Renal pelvis (tissue), 4 donors: ENCODE results near the gene CDYL2. TPM values are rescaled to one million over a fixed set of nuclear protein-coding genes. Genes with fewer than 3 reads are reported as not detected.
"Not testable (repeated sequence)": the region's sequence is repeated elsewhere in the genome, so short reads cannot be mapped to it uniquely, and the experiment has no call there.

Source experiments
- DNase-seq: peaks from one replicate; pipeline ENCODE4 v3.0.0-alpha.2; 2013
- polyA plus RNA-seq, 3 donors: library from polyadenylated mRNA; unstranded; fragments of 120-200 nt; gene quantifications; one replicate each; pipeline ENCODE4 v1.2.1, GENCODE V29; 2013; ENCODE audit not compliant: insufficient read length in 3 of 3

Gene CDYL2
- polyA plus RNA-seq, 3 donors = 6.6 to 7.8 (median 7.3) TPM

DNA sequence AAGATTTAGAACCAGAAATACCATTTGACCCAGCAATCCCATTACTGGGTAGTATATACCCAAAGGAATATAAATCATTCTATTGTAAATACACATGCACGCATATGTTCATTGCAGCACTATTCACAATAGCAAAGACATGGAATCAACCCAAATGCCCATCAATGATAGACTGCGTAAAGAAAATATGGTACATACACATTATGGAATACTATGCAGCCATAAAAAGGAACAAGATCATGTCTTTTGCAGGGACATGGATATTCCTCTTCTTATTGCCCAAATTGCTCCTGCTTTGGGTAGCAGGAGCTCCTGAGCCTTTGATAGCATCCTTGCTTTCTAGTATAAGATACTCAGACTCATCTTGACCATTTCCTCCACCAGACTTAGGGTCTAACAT lies 10.9 kb upstream of the CDYL2 start:
- DNase-seq = not testable (repeated sequence)

DNA sequence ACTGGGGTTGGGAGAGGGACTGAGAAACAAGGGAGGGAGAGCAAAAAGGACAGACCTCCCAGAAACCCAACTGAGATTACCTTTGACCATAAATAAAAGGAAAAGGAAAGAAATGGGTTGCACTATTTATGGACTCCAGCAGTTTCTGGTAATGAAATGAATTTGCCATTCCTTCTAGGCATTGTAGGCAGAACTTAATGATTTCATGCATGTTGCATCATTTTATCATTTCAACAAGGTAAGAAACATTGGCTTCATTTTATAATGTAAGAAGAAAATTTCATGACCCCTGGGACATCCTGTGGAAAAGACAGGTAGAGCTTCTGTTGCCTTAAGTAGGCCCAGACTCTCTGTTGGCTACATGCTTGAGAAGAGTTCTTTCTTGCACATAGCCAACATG lies 8.2 kb upstream of the CDYL2 start:
- no peak for DNase-seq

DNA sequence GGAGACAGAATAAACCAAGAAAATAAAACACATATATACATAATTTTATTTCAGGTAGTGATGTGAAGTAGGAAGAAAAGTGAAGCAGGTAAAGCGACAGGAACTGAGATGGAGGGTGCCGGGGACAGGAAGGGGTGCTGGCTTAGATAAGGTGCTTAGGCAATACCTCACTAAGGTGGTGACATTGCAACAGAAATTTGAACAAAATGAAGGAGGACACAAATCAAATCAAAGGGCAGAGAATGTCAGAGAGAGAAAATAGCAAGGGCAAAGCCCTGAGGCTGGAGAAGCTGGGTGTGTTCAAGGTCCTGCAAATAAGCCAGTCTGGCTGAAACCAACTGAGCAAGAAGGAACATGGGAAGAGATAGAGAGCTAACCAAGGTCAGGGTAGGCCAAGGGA lies 5.0 kb upstream of the CDYL2 start:
- DNase-seq = no peak

DNA sequence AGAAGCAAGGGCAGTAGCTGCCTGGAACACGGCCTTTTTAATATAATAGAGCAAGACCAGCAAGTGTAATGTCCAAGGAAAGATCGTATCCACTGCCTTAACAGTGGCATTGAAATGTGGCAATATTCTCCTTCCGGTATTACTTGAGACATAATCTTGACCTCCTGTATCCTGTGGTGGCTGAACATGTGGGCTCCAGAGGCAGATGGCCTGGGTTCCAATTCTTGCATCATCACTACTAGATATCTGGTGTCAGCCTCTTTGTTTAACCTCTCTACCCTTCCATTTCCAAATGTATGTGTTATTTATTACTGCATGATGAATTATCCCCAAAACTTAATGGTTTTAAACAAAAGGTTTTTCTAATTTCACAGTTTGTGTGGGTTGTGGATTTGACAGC lies 3.5 kb upstream of the CDYL2 start:
- DNase-seq = no peak

DNA sequence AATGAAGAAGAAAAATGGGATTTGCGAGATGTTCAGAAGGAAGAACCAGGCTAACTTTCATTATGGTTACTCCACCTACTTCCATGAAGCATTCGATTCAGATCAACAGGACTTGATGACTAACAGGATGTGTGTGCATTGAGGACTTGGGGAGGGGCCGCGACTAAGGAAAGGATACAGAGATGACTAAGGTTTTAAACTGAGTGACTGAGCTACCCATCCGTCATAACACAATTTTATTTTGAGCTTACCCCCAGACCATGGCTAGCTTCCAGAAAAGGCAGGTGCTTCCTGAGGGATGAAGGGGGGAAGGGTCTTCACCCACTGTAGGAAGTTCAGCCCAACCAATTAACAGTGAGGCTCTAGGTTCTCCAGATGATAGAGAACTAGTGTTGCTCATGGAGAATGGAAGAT lies 2.5 kb upstream of the CDYL2 start:
- DNase-seq = no peak

DNA sequence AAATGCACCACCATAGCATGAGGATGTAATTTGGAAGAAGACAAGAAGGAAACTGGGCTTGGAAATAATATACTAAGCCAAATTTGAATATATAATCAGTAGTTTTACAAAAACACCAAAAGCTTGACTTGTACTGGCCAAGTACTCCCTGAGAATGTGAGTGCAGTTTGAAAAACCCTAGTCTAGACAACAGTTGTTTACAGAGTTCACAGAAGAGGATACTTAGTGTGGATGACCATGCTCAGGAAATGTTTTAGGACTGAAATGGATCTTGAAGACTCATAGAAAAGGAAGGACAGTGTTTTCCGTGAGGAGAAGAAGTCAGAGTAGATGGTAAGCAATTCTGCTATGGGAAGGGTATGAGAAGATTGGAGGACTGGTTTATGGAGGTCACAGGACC lies 1.9 kb upstream of the CDYL2 start:
- DNase-seq = no peak

DNA sequence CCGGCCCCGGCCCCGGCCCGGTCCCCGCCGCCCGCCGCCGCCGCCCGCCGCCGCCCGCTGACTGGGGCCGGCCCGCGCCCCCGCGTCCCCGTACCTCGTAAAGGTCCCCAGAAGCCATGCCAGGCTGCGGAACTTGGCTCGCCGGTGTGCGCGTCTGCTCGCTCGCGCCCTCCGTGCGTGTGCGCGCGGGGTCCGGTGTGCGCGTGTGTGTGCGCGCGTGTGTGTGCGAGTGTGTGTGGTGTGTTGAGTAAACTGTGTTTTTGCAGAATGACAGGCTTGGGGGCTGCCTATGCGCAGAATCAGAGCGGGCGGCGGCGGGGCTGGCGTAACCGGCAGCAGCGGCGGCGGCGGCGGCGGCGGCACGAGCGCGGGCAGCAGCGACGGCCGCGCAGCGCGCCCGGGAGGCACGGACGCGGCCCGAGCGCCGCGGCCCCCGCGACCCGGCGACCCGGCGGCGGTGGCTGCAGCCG lies 307 bp downstream of the CDYL2 start:
- peak; percentile 60 for DNase-seq

DNA sequence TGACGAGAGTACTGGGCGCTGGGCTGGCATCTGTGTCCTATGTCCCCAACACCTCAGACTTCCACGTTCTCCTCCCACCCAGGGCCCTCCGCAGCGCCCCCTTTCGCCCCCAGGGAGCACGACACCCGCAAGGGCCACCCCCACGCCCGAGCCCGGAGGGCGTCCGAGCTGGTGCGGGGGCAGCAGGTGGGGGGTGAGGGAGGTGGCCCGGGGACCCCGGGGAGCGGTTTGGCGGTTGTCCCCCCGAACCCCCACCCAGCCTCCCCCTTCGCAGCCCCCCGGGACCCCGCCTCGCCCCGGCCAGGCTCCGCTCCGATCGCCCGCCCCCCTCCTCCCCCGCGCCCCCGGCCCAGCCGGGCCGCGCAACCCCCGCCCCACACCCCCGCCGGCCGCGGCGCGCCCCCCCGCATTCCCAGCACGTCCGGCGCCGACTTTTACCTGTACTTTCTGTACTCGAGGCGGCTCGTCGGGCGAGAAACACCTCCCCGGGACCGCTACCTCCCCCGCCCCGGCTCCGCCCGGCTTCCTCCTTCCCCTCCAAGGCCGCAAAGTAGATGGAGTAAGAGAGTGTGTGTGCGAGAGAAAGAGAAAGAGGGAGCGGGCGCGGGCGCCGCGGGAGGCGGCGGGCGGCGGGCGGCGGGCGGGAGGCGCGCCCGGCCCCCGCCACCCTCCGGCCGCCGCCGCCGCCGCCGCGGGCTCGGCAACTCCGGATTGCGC lies 901 bp downstream of the CDYL2 start:
- DNase-seq = no peak

DNA sequence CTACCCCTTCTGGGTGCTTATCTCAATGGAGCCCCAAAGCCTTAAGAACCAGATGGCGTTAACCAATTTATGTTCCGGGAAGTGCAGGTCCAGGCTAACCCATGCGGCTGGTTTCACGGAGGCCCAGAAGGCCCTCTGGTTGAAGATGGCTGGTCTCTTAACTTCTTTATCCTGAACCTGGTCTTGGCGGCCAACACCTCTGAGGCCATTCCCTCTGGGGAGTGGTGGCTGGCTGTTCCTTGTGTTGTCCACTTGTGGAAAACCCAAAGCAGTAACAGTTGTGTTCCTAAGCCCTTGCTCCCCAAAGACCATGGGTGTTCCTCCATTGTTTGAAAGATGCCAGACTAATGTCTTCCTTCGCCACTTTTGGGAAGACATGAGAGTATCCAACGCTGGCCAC lies 1.5 kb downstream of the CDYL2 start:
- DNase-seq = no peak

DNA sequence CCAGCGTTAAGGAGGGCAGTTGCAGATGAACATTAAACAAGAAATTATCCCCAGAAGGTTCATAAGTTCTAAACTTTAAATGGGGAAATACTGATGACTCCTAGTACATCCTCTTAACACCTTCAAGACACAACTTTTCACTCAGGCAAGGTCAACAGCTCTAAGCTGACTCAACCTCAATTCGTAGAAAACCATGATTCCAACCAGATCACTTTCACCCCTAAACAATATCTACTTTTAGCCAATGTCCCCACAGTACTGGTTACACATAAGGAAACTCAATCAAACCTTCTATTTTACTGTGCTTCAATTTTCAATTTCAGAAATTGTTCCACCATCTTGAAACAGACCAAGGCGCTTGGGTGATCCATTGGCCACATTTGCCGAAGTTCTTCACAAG lies 2.3 kb downstream of the CDYL2 start:
- DNase-seq = no peak

DNA sequence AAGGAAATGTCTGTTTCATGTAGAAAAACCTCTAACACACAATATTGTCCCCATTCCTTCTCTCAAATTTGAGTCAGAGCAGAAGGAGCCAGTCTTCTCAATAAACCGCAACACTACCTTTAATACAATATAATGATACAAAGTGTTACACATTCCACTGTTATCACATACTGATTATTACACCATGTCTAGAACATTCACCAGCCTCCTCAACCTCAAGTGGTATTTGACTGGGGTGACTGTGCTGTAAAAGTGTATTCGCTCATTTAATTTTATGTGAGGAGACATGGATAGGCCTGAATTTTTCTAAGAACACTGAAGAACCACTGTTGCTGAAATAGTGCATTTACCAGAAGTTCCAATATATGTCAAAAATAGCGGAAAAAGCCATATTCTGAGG lies 10.3 kb downstream of the CDYL2 start:
- no peak for DNase-seq

DNA sequence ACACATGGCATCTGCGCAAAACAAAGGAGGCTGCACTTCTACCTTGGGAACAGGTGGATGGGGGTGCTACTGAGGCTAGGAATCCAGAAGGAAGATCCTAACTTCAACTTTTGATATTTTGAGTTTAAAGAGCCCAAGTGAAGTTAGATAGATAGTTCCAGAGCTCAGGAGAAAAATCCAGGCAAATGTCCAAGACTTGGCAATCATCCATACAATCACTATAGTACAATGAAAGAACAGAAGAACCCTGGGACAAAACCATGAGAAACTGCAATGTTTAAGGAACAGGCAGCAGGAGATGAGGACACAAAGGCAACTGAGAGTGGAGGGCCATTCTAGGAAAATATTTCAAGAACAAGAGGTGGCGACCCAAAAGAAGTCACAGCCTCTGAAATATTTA lies 12.4 kb downstream of the CDYL2 start:
- DNase-seq = no peak

DNA sequence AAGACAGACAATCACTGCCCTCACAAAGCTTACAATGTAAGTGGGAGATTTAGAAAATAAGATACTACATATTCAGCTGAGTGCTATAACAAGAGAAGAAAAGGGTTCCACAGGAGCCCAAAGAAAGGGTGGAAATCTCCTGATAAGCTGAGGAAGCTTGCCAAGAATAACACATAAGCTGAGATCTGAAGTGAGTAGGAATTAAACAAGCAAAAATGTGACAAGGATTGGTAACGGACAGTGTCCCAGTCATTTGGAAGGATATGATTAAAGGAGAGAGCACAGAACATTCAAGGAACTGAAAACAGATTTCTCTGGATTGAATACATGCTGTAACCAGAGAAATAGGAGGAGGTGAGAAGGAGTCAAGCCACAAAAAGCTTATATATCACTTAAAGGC lies 13.0 kb downstream of the CDYL2 start:
- no peak for DNase-seq

DNA sequence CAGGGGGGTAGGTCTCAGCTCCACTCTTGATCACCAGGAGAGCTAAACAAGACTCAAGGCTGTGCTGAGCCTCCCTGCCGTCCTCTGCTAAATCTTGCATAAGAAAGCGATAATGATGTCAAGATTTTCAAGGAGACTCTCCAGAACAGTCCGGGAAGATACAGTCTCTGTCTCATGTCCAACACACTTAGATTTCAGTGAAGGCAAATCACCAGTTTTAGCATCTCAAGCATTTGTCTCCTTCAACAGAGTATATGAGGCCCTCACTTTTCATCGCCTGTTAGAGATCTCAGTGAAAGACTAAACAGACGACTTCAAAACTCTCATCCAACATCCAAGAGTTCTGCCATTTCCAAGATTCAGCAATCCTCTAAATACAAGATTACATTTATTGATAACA lies 13.6 kb downstream of the CDYL2 start:
- no peak for DNase-seq

DNA sequence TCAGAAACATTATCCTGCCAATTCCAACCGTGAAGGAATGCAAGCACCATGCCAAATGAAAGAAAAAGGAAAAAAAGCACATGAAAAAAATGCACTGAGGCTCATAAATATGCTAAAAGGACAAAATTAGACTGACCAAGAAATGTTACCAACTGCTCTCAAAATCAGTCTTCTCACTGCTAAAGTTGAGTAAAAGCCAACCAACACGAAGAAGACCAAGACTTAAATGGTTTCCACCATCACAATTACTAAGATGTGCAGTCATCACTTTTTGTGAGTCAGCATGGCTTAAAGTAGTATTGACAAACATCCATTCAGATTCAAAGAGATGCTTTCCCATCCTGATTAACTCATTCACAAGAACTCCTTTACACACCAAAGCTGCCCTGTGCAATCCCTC lies 16.4 kb downstream of the CDYL2 start:
- no peak for DNase-seq

DNA sequence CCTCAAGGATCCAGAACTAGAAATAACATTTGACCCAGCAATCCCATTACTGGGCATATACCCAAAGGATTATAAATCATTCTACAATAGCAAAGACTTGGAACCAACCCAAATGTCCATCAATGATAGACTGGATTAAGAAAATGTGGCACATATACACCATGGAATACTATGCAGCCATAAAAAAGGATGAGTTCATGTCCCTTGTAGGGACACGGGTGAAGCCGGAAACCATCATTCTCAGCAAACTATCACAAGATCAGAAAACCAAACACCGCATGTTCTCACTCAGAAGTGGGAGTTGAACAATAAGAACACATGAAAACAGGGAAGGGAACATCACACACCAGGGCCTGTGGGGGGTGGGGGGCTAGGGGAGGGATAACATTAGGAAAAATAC lies 17.8 kb downstream of the CDYL2 start:
- not testable (repeated sequence) for DNase-seq

DNA sequence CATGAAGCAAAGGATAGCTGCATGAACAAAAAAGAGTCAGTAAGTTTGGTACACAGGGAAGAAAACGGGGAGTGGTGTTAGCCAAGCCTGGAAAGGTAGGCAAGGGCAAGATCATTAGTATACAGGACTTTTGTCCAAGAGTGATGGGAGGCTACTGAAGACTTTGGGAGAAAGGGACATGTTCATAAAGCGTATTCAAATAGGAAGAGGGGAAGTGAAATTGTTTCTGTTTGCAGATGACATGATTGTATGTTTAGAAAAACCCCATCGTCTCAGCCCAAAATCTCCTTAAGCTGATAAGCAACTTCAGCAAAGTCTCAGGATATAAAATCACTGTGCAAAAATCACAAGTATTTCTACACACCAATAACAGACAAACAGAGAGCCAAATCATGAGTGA lies 19.4 kb downstream of the CDYL2 start:
- no peak for DNase-seq

DNA sequence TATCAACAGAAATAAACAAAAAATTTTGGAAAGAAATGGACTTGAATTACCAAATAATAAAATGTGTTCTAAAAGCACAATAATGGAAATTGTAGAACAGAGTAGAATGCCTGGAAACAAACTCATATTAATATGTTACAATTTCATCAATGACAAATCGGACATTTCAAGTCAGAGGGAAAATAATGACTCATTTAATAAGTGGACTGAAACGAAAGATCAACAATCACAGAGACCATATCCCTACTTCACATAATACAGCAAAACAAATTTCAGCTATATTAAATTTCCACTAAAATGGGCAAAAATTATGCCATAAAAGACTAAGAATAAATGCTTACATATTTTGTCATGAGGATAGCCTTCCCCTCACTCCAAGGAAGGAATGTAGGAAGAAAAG lies 25.7 kb downstream of the CDYL2 start:
- DNase-seq = no peak

DNA sequence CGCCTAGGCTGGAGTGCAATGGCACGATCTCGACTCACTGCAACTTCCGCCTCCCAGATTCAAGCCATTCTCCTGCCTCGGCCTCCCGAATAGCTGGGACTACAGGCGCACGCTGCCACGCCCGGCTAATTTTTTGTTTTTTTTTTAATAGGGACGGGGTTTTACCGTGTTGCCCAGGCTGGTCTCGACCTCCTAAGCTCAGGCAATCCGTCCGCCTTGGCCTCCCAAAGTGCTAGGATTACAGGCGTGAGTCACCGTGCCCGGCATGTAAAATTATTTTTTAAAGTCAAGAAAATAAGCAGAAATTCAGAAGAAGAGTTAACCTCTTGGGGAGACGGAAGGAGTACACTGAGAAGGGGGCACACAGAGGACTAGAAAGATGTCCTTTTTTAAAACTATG lies 27.5 kb downstream of the CDYL2 start:
- DNase-seq = no peak

DNA sequence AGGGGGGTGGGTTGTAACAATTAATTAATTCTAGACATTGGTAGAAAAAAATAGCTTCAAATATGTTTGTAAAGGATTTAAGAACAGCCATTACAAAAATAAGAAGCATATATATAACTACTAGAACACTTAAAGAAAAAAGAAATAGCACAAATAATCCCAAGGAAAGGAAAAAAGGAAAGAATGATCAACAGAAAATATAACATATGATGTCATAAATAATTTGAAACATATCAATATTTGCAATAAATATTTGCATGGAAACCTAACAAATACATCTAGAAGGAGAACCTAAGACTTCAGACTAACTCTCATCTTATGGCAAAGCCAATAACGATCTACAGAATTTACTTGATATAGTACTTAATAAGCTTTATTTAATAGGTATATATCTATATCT lies 28.9 kb downstream of the CDYL2 start:
- DNase-seq = no peak

DNA sequence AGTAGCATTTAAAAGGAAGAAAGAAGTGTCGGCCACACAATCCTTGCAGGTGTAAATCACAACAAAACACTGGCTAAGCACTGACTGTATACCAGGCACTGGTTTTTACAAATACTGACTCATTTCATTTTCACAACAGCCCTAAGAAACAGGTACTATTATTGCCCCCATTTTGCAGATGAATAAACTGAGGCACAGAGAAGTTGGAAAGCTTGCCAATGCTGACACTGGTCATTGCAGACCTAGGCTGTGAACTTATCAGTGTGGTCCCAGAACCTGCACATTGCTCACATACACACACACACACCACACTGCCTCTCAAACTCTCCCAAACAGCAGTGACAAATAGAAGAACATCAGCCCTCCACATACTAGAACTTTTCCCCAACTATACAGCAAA lies 37.6 kb downstream of the CDYL2 start:
- DNase-seq = no peak

DNA sequence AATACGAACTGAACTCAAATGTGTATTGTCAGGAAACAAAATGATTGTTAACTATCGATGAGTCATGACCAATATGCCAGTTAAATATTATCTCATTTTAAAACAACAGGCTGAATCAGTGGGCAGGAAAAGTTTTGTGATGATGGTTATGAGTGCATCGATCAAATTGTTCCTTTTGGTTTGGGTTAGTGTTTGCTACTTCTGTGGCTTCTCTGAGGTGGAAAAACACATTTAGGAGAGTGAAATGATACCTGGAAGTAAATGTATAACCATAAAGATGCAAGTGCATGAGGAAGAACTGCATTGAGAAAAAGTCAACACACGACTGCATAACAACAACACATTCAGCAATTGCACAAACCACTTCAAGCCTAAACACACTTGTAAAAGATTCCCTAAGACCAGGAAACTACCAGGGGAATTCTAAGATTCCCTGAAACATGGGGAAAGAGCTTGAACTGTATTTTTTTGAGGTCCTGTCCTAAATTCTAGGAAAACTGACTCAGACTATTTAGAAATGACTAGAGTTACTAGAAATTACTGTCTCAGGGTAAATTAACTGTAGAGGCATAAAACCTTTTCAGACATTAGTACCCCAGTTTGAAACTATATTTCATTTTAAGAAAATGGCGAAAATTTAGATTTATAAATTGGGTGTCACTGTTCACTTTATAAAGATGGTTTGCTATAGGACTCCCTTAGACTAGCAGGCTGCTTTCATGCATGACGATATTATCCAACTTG lies 44.8 kb downstream of the CDYL2 start:
- no peak for DNase-seq

DNA sequence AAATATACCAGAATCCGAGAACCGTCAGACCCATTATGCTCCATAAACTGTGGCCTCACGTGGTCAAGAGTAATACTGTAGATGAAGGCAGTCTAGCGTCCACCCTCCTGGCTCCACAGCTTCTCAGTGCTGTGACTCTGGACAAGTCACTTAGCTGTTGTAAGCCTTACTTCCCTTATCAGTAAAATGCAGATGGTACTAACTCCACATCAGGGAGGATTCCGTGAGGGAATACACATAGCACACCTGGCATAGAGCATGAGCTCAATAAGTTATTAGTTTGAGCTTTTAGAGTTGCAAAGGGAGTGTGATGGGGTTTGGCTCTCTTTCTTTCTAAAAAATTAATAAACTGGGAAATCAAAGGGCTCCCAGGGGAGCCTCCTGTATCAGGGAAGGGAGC lies 49.9 kb downstream of the CDYL2 start:
- DNase-seq = no peak

DNA sequence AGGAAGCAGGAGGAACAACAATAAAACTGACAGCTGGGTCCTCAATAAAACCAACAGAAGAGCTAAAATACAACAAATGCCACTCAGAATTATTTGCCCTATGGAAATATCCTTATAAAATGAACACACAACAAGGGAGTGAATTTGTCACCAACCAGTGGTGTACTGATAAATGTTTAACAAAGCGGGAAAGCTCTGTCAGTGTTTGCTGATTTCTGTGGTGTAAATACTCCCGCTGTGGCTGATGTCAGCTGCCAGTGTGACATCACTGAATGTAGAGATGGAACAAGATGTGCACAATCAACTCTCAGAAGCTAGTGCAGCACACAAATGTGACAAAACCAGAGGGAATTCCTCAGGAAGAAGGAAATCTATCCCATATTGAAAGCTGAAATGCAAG lies 51.9 kb downstream of the CDYL2 start:
- DNase-seq = no peak
